ENCODE results near the gene EFL1. TPM values are rescaled to one million over a fixed set of nuclear protein-coding genes. Genes with fewer than 3 reads are reported as not detected.

Gene EFL1
- total and polyA plus RNA-seq, 2 of the 4 experiments (the other 2 are of a cell fraction), result 10.1 to 24.6 TPM

- H3K27ac ChIP-seq (ENCODE audit: insufficient read depth, low read length), result no peak overlapping the region
- dilution Hi-C loops (cut with HindIII; ENCODE audit: low sequenced_read_pairs, unreplicated experiment), result no loop called here
Observed at GRCh38 chr15:82304778-82305090, 42.2 kb upstream of the EFL1 start.

More at GRCh38 chr15:82304778-82305090, 42.2 kb upstream of the EFL1 start:
- H3K9ac ChIP-seq (ENCODE audit: low read depth, low read length), result no peak overlapping the region
- peaks cover 4% of the 10 kb centered on the region for H3K9me1 ChIP-seq (ENCODE audit: insufficient read depth, low read length)
- ChIA-PET POLR2A (ENCODE audit: unreplicated experiment) (no interaction called here), CTCF (no interaction called here)
- H2AFZ ChIP-seq (replicated peaks; ENCODE audit: low read length, poor library complexity), result no peak overlapping the region
- no peak overlapping the region for H3K4me3 ChIP-seq (ENCODE audit: insufficient read depth, low read depth, low read length)
- H3K27me3 ChIP-seq (ENCODE audit: control insufficient read depth, insufficient read depth, low read length), result peaks cover 30% of the 10 kb centered on the region
- no peak overlapping the region for H4K91ac ChIP-seq (ENCODE audit: insufficient read depth, low read depth, low read length)
- no peak overlapping the region for H2BK5ac ChIP-seq (ENCODE audit: low read depth, low read length, poor library complexity, severe bottlenecking)
- no TSS peak for BruUV-seq (replicated peaks)
- no peak overlapping the region for H2BK120ac ChIP-seq (ENCODE audit: low read depth, low read length)
- H3K4me2 ChIP-seq (ENCODE audit: low read depth, low read length), result no peak overlapping the region
- WGBS, 2 experiments (ENCODE audit: extremely low coverage in 2 of 2, insufficient read length in 1 of 2), result no CpG with 5 or more reads among the region's 4 CpGs
- intact Hi-C loops (cut with micrococcal nuclease), result no loop called here
- no peak overlapping the region for H3K56ac ChIP-seq (ENCODE audit: extremely low read depth, insufficient read depth, low read length)
- in situ Hi-C loops (cut with MboI; ENCODE audit: low sequenced_read_pairs), result no loop called here
- H4K20me1 ChIP-seq (ENCODE audit: insufficient read depth, low read length), result no peaks in the 10 kb centered on the region
- ATAC-seq (ENCODE audit: low read depth) (no peak), DNase-seq (no peak)
- TF ChIP-seq, protein P1, sequence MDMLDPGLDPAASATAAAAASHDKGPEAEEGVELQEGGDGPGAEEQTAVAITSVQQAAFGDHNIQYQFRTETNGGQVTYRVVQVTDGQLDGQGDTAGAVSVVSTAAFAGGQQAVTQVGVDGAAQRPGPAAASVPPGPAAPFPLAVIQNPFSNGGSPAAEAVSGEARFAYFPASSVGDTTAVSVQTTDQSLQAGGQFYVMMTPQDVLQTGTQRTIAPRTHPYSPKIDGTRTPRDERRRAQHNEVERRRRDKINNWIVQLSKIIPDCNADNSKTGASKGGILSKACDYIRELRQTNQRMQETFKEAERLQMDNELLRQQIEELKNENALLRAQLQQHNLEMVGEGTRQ (IDR thresholded peaks at IDR 0.05; ENCODE audit: low read depth, low read length), result no peak
- TF ChIP-seq CTCF (conservative IDR thresholded peaks at IDR 0.05; ENCODE audit: low read depth, low read length) (no peak), MAFK (IDR thresholded peaks at IDR 0.05; ENCODE audit: low read depth, low read length) (no peak), CHD1 (IDR thresholded peaks at IDR 0.05; ENCODE audit: low read depth, low read length) (no peak), POLR2A (IDR thresholded peaks at IDR 0.05; ENCODE audit: low read depth, low read length) (no peak), RFX5 (IDR thresholded peaks at IDR 0.05; ENCODE audit: low read depth, low read length) (no peak), NFE2L2 (IDR thresholded peaks at IDR 0.05; ENCODE audit: low read depth, low read length) (no peak), MXI1 (IDR thresholded peaks at IDR 0.05; ENCODE audit: borderline replicate concordance, low read depth, low read length) (no peak)
- H3K9me3 ChIP-seq (ENCODE audit: control insufficient read depth, insufficient read depth, low read length), result no peaks in the 10 kb centered on the region
- H2AK5ac ChIP-seq (ENCODE audit: low read depth, low read length), result no peak overlapping the region
- H4K8ac ChIP-seq (ENCODE audit: low read depth in 2 of 2, low read length in 2 of 2), result no peak overlapping the region
- no peak overlapping the region for H4K5ac ChIP-seq (ENCODE audit: low read depth, low read length)
- H3K14ac ChIP-seq (replicated peaks; ENCODE audit: low read depth, low read length), result no peak overlapping the region
- H3K18ac ChIP-seq (ENCODE audit: low read depth, low read length), result no peak overlapping the region
- H3K4ac ChIP-seq (ENCODE audit: low read depth, low read length), result no peak overlapping the region
- no peaks in the 10 kb centered on the region for H3K36me3 ChIP-seq (ENCODE audit: control insufficient read depth, insufficient read depth, low read length)
- H3K4me1 ChIP-seq (ENCODE audit: control insufficient read depth, insufficient read depth, low read length), result no peaks in the 10 kb centered on the region
- no peak overlapping the region for H3K23ac ChIP-seq (ENCODE audit: low read depth, low read length)
- no peak overlapping the region for H2BK15ac ChIP-seq (ENCODE audit: low read depth, low read length)
- H3K79me1 ChIP-seq (ENCODE audit: low read depth in 1 of 2, low read length in 2 of 2), result no peaks in the 10 kb centered on the region
- H2AK9ac ChIP-seq (replicated peaks; ENCODE audit: low read depth, low read length, poor library complexity), result no peak overlapping the region
- H2BK20ac ChIP-seq (ENCODE audit: low read depth, low read length), result no peak overlapping the region
